Peyer's patch (tissue), 4 donors: ENCODE measurements around the gene JAZF1. TPM values are rescaled to one million over a fixed set of nuclear protein-coding genes. Genes with fewer than 3 reads are reported as not detected.

Source experiments
- DNase-seq, 3 donors: peaks; one replicate each; pipeline ENCODE4 v3.0.0-alpha.2; 2017 to 2019
- H3K27ac ChIP-seq, 4 donors: fragments of 200-600 bp; sonication (generic); one replicate each; pipeline ENCODE4 v1.5.1; 2016 to 2019
- H3K27me3 ChIP-seq, 2 donors: fragments of 200-600 bp; sonication (generic); one replicate each; pipeline ENCODE4 v1.5.1; 2019
- H3K36me3 ChIP-seq, 3 donors: fragments of 200-600 bp; sonication (generic); one replicate each; pipeline ENCODE4 v1.5.1; 2016 to 2019
- H3K4me1 ChIP-seq, 4 donors: fragments of 200-600 bp; sonication (generic); one replicate each; pipeline ENCODE4 v1.5.1; 2016 to 2019
- H3K4me3 ChIP-seq, 4 donors: fragments of 200-600 bp; sonication (generic); 1 replicate in 3 of 4; 2 replicates in 1 of 4; pipeline ENCODE4 v1.5.1; 2016 to 2019; ENCODE audit warnings: mild to moderate bottlenecking in 1 of 4
- H3K9me3 ChIP-seq, 4 donors: fragments of 200-600 bp; sonication (generic); one replicate each; pipeline ENCODE4 v1.5.1; 2016 to 2019; ENCODE audit warnings: mild to moderate bottlenecking in 1 of 4
- POLR2A ChIP-seq, 2 donors: fragments of 450-650 bp; IDR thresholded peaks; one replicate each; pipeline ENCODE4 v1.5.1; 2017; ENCODE audit warnings: antibody characterized with exemption in 2 of 2, mild to moderate bottlenecking in 2 of 2, moderate library complexity in 2 of 2
- total RNA-seq, 4 donors: library from RNA; depleted of rRNA; stranded (reverse); fragments of >200 nt; gene quantifications; one replicate each; pipeline ENCODE4 v1.1.0, GENCODE V29; 2016
- TF ChIP-seq, protein P1 (sequence below), 6 experiments: fragments of 450-650 bp in 4 of 6; fragments of 200-600 bp in 2 of 6; sonication (generic) in 1 of 6; IDR thresholded peaks; one replicate each; pipeline ENCODE4 v1.5.1; 2017 to 2019; ENCODE audit warnings: antibody characterized with exemption in 6 of 6, mild to moderate bottlenecking in 3 of 6, moderate library complexity in 1 of 6

The JAZF1 gene
- total RNA-seq, 4 donors from 2014 or later = 1.9 to 15.7 (median 2.6) TPM

DNA sequence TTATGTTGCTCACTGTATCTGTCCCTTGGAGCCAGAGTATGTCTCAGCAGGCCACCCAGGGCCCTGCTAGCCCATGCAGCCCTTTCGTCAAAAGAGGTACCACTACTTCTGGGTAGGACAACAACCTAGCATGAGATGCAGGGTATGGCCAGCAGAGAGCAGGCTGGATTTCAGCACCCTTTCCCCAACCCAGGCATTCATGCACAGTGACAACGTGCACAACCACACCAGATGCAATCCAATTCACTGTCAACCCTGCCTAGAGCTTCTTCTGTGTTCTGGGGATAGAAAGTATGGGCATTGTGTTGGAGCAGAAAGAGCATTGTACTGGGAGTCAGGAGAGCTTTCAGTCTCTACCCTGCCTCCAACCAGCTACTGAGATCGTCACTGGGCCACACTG lies 37.9 kb downstream of the JAZF1 start:
- Histone ChIP-seq H3K4me1 (no peaks in the 10 kb centered on the region), H3K36me3 (no peaks in the 10 kb centered on the region), H3K27ac (no peak overlapping the region), H3K4me3 (no peak overlapping the region), H3K27me3 (no peaks in the 10 kb centered on the region), H3K9me3 (no peaks in the 10 kb centered on the region)
- no peak for DNase-seq
- TF ChIP-seq, protein P1, sequence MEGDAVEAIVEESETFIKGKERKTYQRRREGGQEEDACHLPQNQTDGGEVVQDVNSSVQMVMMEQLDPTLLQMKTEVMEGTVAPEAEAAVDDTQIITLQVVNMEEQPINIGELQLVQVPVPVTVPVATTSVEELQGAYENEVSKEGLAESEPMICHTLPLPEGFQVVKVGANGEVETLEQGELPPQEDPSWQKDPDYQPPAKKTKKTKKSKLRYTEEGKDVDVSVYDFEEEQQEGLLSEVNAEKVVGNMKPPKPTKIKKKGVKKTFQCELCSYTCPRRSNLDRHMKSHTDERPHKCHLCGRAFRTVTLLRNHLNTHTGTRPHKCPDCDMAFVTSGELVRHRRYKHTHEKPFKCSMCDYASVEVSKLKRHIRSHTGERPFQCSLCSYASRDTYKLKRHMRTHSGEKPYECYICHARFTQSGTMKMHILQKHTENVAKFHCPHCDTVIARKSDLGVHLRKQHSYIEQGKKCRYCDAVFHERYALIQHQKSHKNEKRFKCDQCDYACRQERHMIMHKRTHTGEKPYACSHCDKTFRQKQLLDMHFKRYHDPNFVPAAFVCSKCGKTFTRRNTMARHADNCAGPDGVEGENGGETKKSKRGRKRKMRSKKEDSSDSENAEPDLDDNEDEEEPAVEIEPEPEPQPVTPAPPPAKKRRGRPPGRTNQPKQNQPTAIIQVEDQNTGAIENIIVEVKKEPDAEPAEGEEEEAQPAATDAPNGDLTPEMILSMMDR (IDR thresholded peaks at IDR 0.05) = peak in 2 of 6 experiments; percentile 7 to 8
- TF ChIP-seq POLR2A (IDR thresholded peaks at IDR 0.05) = no peak

- Histone ChIP-seq H3K27me3 (no peaks in the 10 kb centered on the region), H3K36me3 (no peaks in the 10 kb centered on the region), H3K9me3 (no peaks in the 10 kb centered on the region), H3K4me1 (peaks cover 0 to 3% (median 0%) of the 10 kb centered on the region in 4 donors), H3K27ac (no peak overlapping the region), H3K4me3 (no peak overlapping the region)
- no peak for TF ChIP-seq POLR2A (IDR thresholded peaks at IDR 0.05)
- TF ChIP-seq, protein P1 (IDR thresholded peaks at IDR 0.05) = no peak
- no peak for DNase-seq
These were observed 39.6 kb downstream of the JAZF1 start for GRCh38 chr7:28140979-28141378.

GRCh38 chr7:28138837-28139236 lies 41.8 kb downstream of the JAZF1 start:
- Histone ChIP-seq H3K36me3 (no peaks in the 10 kb centered on the region), H3K4me3 (no peak overlapping the region), H3K4me1 (peaks cover 0 to 8% (median 0%) of the 10 kb centered on the region in 4 donors), H3K27me3 (no peaks in the 10 kb centered on the region), H3K27ac (no peak overlapping the region), H3K9me3 (no peaks in the 10 kb centered on the region)
- DNase-seq = no peak
- no peak for TF ChIP-seq POLR2A (IDR thresholded peaks at IDR 0.05)
- TF ChIP-seq, protein P1 (IDR thresholded peaks at IDR 0.05) = no peak

GRCh38 chr7:28137463-28137862 lies 43.1 kb downstream of the JAZF1 start:
- Histone ChIP-seq H3K27me3 (no peaks in the 10 kb centered on the region), H3K4me1 (peaks cover 0 to 8% (median 0%) of the 10 kb centered on the region in 4 donors), H3K4me3 (no peak overlapping the region), H3K9me3 (no peaks in the 10 kb centered on the region), H3K27ac (no peak overlapping the region), H3K36me3 (no peaks in the 10 kb centered on the region)
- no peak for TF ChIP-seq POLR2A (IDR thresholded peaks at IDR 0.05)
- TF ChIP-seq, protein P1 (IDR thresholded peaks at IDR 0.05) = no peak
- no peak for DNase-seq

GRCh38 chr7:28136885-28137284 lies 43.7 kb downstream of the JAZF1 start:
- Histone ChIP-seq H3K27me3 (no peaks in the 10 kb centered on the region), H3K36me3 (no peaks in the 10 kb centered on the region), H3K4me1 (peaks cover 0 to 8% (median 0%) of the 10 kb centered on the region in 4 donors), H3K4me3 (no peak overlapping the region), H3K9me3 (no peaks in the 10 kb centered on the region), H3K27ac (no peak overlapping the region)
- TF ChIP-seq, protein P1 (IDR thresholded peaks at IDR 0.05) = no peak
- TF ChIP-seq POLR2A (IDR thresholded peaks at IDR 0.05) = no peak
- no peak for DNase-seq

DNA sequence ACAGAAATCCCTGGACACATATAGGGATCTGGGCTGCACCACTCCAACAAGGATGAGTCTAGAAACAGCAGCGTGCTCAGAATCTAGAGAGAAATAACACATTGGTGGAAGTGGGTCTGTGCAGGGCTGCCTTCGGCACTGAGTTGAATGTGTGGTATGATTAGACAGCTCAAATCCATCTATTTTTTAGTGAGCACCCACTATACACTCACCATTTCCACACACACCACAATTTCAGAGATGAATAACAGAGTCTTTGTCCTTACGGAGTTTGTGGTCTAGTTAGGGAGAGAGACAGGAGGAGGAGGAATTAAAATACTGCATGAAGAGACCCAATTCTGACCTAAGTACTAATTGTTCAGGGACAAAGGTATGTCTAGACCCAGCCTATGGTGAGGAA lies 44.2 kb downstream of the JAZF1 start:
- Histone ChIP-seq H3K9me3 (no peaks in the 10 kb centered on the region), H3K27ac (no peak overlapping the region), H3K27me3 (no peaks in the 10 kb centered on the region), H3K4me3 (no peak overlapping the region), H3K36me3 (no peaks in the 10 kb centered on the region), H3K4me1 (peaks cover 0 to 8% (median 0%) of the 10 kb centered on the region in 4 donors)
- no peak for TF ChIP-seq POLR2A (IDR thresholded peaks at IDR 0.05)
- TF ChIP-seq, protein P1 (IDR thresholded peaks at IDR 0.05) = no peak
- DNase-seq = no peak
